ENCODE measurements around the gene SLC25A11.

Gene SLC25A11

DNA sequence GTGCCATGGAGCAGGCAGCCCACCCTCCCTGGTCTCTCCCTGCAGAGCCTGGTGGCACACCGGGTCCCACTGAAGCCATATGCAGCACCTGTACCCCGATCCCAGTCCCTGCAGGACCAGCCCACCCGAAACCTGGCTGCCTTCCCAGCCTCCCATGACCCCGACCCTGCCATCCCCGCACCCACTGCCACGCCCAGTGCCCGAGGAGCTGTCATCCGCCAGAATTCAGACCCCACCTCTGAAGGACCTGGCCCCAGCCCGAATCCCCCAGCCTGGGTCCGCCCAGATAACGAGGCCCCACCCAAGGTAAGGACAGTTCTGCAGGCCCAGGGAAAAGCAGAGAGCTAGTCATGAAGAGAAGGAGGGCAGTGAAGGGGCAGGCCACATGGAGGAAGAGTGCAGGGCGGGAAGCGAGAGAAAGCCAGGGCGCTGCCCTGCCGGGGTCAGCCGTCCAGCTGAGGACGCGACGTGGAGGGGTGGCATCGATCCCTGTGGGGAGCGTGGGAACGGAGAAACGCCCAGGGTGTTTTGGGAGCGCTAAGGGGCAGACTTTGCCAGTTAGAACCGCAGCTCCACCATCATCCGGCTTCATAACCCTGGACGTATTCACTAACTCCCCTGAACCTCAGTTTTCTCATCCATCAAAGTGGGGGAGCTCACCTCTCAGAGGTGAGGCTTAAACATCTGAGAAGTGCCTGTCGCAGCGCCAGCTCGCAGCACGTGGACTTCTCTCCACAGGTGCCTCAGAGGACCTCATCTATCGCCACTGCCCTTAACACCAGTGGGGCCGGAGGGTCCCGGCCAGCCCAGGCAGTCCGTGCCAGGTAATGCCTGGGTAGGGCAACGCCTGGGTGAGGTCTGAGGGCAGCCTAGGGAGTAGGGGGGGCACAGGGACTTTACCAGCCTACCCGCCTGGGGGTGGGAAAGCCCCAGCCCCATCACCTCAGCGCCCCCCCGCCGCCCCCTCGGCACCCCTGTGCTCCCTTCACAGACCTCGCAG, 48.1 kb downstream of the SLC25A11 start:
- DNase-seq (ENCODE audit: low spot score): no peak
- TF ChIP-seq CTCF (IDR thresholded peaks at IDR 0.05; ENCODE audit: borderline replicate concordance, control extremely low read depth, extremely low read depth, insufficient read depth, missing control alignments): no peak
- in situ Hi-C loops (cut with MboI; ENCODE audit: low sequenced_read_pairs, unreplicated experiment): no loop called here

DNA sequence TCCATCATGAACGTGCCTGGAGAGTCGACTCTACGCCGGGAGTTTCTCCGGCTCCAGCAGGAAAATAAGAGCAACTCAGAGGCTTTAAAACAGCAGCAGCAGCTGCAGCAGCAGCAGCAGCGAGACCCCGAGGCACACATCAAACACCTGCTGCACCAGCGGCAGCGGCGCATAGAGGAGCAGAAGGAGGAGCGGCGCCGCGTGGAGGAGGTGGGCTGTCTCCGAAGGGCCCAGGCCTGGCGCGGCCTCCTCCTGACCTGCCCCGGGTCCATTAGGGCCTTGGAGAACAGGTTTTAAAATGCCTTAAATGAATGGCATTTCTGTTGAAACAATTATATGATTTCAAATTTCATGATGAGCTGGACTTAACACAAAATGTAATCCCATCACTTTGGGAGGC, 52.3 kb downstream of the SLC25A11 start:
- no peak for TF ChIP-seq CTCF (IDR thresholded peaks at IDR 0.05; ENCODE audit: borderline replicate concordance, control extremely low read depth, extremely low read depth, insufficient read depth, missing control alignments)
- in situ Hi-C loops (cut with MboI; ENCODE audit: low sequenced_read_pairs, unreplicated experiment): loop anchor here (10.0 kb wide), 2 partner anchors 103 to 173 kb away; partner anchors contain the start of genes ARRB2, GLTPD2 and VMO1
- no peak for DNase-seq (ENCODE audit: low spot score)
